NT2/D1 (cell line): Measurements from ENCODE around the gene BCAS3.
"Not testable (repeated sequence)": the region's sequence is repeated elsewhere in the genome, so short reads cannot be mapped to it uniquely, and the experiment has no call there.

Experiments used
- DNase-seq: peaks from one replicate; pipeline ENCODE4 v3.0.0-alpha.2; 2011; ENCODE audit warnings: low read depth, low spot score
- H3K27me3 ChIP-seq: 2 replicates; pipeline ENCODE4 v1.6.0; 2011; ENCODE audit warnings: mild to moderate bottlenecking; ENCODE audit not compliant: insufficient read length, insufficient read depth
- H3K36me3 ChIP-seq: 2 replicates; pipeline ENCODE4 v1.6.1; 2011; ENCODE audit warnings: mild to moderate bottlenecking, low read length, mixed read lengths; ENCODE audit not compliant: insufficient read depth, insufficient read length
- H3K4me1 ChIP-seq: 2 replicates; pipeline ENCODE4 v1.5.1; 2011; ENCODE audit not compliant: insufficient read depth, insufficient read length
- H3K4me3 ChIP-seq: 2 replicates; pipeline ENCODE4 v1.5.1; 2011; ENCODE audit warnings: low read depth; ENCODE audit not compliant: insufficient read length
- H3K9ac ChIP-seq: 2 replicates; pipeline ENCODE4 v1.6.0; 2011; ENCODE audit warnings: low read depth; ENCODE audit not compliant: insufficient read length
- H3K9me3 ChIP-seq: 2 replicates; pipeline ENCODE4 v1.5.1; 2011; ENCODE audit warnings: mild to moderate bottlenecking, low read length; ENCODE audit not compliant: insufficient read depth
- SUZ12 ChIP-seq: IDR thresholded peaks from 2 replicates; pipeline ENCODE4 v1.6.1; 2011; ENCODE audit not compliant: insufficient read length, insufficient read depth; ENCODE audit errors: extremely low read depth
- YY1 ChIP-seq: IDR thresholded peaks from 2 replicates; pipeline ENCODE4 v1.6.1; 2011; ENCODE audit not compliant: insufficient read length, insufficient read depth
- ZNF274 ChIP-seq: IDR thresholded peaks from 2 replicates; pipeline ENCODE4 v1.6.1; 2011; ENCODE audit warnings: mild to moderate bottlenecking, low read depth, low read length

The BCAS3 gene

DNA sequence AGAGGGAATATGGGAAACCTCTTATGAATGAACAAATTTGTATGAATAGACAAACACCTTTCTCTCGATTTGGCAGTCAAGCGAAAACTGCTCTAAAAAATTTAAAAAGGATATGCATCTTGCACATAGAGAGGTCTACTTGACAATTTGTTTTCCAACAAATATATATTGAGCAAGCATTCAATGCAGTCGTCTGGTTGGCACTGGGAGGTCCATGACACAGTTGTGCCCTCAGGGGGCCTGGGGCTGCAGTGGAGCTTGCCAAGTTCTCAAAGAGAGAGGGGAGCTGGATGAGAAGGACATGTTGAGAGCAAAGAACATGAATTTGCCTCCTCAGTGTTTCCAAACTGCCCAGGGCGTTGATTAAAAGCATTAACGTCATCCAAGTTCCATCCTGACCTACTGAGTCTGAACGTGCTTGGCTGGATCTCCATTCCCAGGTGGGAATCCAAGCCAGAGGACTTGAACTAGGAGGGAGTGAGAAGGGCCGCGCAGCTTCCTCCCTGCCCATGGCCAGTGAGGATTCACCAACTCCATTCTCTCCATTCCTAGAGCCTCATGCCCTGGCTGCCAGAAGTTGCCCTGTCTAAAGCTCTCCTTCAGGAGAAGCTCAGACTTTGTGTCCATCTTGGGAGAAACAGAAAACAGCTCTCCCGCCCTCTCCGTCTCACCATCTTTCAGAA, 746.5 kb downstream of the BCAS3 start:
- H3K4me3 ChIP-seq = no peak overlapping the region
- DNase-seq = no peak
- TF ChIP-seq SUZ12 = no peak
- TF ChIP-seq YY1 = no peak
- TF ChIP-seq ZNF274 = no peak
- peaks cover 5% of the 10 kb centered on the region for H3K4me1 ChIP-seq
- no peaks in the 10 kb centered on the region for H3K9me3 ChIP-seq
- H3K36me3 ChIP-seq = no peaks in the 10 kb centered on the region
- no peak overlapping the region for H3K9ac ChIP-seq
- no peaks in the 10 kb centered on the region for H3K27me3 ChIP-seq

- Histone ChIP-seq H3K9ac (no peak overlapping the region), H3K36me3 (no peaks in the 10 kb centered on the region), H3K4me3 (no peak overlapping the region), H3K4me1 (peaks cover 5% of the 10 kb centered on the region), H3K9me3 (no peaks in the 10 kb centered on the region), H3K27me3 (no peaks in the 10 kb centered on the region)
- DNase-seq = no peak
- TF ChIP-seq ZNF274 (no peak), SUZ12 (no peak), YY1 (no peak)
Measured at GRCh38 chr17:61425682-61426481, 748.2 kb downstream of the BCAS3 start.

DNA sequence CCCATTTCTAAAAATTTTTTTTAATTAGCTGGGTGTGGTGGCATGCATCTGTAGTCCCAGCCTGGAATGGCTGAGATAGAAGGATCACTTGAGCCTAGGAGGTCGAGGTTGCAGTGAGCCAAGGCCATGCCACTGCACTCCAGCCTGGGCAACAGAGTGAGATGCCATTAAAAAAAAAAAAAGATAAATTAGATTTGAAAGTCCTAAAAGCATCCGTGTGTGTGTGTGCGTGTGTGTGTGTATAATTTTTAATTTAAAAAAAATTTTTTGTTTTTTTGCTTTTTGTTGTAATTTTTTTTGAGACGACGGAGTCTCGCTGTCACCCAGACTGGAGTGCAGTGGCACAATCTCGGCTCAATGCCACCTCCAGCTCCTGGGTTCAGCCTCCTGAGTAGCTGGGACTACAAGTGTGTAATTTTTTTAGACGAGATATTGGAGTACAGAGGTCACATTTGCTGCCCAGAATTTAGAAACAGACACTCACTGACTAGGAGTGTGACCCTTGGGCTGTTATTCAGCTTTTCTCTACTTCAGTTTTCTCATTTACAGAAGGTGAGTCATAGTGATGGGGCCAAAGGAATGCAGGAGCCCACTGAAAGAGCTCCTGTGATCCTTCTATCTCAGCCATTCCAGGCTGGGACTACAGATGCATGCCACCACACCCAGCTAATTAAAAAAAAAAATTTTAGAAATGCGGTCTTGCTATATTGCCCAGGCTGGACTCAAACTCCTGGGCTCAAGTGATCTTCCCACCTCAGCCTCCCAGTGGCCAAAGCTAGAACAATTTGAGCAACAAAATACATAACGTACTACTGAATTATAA, 749.0 kb downstream of the BCAS3 start:
- Histone ChIP-seq H3K9ac (no peak overlapping the region), H3K4me3 (no peak overlapping the region), H3K36me3 (no peaks in the 10 kb centered on the region), H3K27me3 (no peaks in the 10 kb centered on the region), H3K4me1 (peaks cover 5% of the 10 kb centered on the region), H3K9me3 (no peaks in the 10 kb centered on the region)
- no peak for TF ChIP-seq SUZ12
- no peak for TF ChIP-seq YY1
- TF ChIP-seq ZNF274 = no peak
- no peak for DNase-seq

- no peak for TF ChIP-seq ZNF274
- no peak for TF ChIP-seq SUZ12
- no peak for TF ChIP-seq YY1
- Histone ChIP-seq H3K36me3 (no peaks in the 10 kb centered on the region), H3K4me1 (peaks cover 5% of the 10 kb centered on the region), H3K9me3 (no peaks in the 10 kb centered on the region), H3K9ac (no peak overlapping the region), H3K4me3 (no peak overlapping the region), H3K27me3 (no peaks in the 10 kb centered on the region)
- no peak for DNase-seq
Measured at GRCh38 chr17:61427567-61427966, 749.9 kb downstream of the BCAS3 start.

GRCh38 chr17:61429274-61429673, 751.6 kb downstream of the BCAS3 start:
- Histone ChIP-seq H3K4me3 (no peak overlapping the region), H3K9me3 (no peaks in the 10 kb centered on the region), H3K36me3 (no peaks in the 10 kb centered on the region), H3K27me3 (no peaks in the 10 kb centered on the region), H3K4me1 (peaks cover 5% of the 10 kb centered on the region), H3K9ac (no peak overlapping the region)
- DNase-seq = no peak
- TF ChIP-seq SUZ12 (no peak), ZNF274 (no peak), YY1 (no peak)

DNA sequence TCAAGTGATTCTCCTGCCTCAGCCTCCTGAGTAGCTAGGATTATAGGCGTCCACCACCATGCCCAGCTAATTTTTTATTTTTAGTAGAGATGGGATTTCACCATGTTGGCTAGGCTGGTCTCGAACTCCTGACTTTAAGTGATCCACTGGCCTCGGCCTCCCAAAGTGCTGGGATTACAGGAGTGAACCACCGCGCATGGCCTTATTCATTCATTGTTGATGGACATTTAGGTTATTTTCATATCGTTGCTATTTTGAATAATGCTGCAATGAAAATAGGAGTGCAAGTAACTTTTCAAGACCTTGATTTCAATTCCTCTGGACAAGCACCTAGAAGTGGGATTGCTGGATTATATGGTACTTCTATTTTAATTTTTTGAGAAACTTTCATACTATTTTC, 752.2 kb downstream of the BCAS3 start:
- not testable (repeated sequence) for H3K4me1 ChIP-seq

More for the DNA sequence above, 752.2 kb downstream of the BCAS3 start:
- DNase-seq, H3K9ac ChIP-seq, H3K36me3 ChIP-seq, H3K9me3 ChIP-seq, H3K4me3 ChIP-seq, H3K27me3 ChIP-seq: not testable (repeated sequence)
